GM18511 (cell line): Measurements from ENCODE around the gene KCNH4.
"Not testable (repeated sequence)": the region's sequence is repeated elsewhere in the genome, so short reads cannot be mapped to it uniquely, and the experiment has no call there.

Experiments used
- ATAC-seq: cut with Tn5 transposase; IDR thresholded peaks from one replicate; pipeline ENCODE4 v1.9.1; 2021; ENCODE audit warnings: mild to moderate bottlenecking, moderate library complexity; ENCODE audit not compliant: unreplicated experiment

KCNH4 gene

DNA sequence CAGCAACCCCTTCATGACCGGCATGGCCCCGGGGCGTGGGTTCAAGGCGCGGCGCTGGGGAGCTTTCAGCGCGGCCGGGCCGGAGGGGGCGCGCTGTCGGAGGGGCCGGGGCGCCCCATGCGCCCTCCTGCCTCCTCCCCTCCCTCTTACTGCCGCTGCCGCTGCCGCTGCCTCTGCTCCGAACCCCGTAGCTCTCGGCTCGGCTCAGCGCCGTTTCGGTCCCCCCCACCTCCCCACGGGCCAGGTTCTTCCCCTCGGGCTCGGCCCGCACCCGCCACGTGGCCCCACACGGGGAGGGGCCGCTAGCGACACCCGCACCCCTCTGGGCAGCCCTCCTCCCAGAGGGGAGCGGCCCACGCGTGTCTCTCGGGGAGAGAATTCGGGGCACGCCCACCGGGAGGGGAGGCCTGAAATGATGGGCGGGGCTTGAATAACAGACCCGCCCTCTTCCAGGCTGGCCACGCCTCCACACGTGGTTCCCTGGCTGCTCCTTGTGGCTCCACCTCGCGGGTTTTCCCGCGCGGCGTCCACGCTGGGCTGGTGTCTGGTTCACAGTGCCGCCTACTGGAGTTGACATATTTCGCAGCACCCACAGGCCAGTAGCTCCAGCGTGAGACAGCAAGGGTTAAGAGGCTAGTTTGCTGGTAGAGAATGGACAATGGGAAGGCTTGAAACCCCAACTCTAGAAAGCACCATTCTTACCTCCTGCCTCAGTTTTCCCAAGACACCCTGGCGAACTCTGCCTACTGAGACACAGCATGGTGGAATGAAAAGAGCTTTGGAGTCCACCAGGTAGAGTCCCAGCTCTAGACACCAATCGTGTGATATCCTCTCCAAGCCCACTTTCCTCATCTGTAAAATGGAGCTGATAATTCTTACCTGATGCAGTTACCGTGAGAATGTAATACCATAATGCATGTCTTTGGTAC, at the start of gene KCNH4:
TSS of gene KCNH4 (minus strand) at position 221 of the 929 bp plus-strand sequence. CDS start at position 24, 197 bp downstream.
- peak; percentile 43 for ATAC-seq

DNA sequence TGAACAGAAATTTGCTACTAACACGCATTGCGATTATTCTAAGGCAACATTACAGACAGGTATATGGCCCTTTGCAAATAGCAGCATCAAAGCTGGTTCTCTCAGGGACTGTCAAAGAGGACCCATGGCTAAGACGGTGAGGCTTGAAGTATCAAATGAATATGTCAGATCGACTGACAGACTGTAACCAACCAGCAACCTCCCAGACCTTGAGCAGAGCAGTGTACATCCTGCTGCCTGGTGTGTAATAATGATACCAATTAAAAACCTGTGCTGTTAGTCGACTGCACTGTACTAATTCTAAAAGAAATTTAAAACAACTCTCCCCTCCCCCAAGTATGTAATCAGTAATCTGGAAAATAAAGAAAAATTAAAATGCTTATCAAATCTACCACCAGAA, 49.3 kb upstream of the KCNH4 start:
- ATAC-seq: no peak

DNA sequence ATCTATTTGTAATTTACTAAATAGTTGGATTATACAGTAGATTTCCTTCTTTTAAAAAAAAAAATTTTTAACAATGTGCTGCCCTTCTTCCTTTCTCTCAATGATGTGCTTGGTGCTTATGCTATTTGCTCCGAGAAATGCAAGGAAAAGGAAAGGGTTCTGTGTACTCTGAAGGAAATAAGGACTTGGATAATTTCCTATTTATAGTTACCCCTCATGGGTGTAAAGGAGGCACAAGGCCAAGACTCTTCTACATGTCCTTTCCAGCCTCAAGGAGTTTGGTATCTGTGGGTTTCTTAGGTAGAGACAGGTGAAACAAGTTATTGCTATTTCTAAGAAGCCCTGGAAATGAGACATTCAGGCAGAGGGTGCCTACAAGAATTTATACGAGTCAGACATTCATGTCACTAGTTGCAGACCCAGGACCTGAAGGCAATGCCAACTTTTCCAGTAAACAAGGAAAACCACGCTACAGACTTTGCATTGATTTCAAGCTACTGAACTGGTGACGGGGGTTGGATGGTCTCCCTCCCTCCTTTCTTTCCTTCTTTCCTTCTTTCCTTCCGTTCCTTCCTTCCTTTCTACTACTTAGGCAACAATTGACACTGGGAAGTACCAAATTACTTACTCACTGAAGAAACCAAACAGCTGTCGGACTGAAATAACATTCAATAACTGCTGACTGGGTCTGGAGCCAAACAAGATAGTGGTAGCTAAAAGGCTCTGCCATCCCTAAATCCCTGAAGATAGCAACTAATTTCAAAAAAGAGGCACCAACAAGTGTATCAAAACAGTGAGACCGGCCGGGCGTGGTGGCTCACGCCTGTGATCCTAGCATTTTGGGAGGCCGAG, 47.1 kb upstream of the KCNH4 start:
- ATAC-seq: no peak

DNA sequence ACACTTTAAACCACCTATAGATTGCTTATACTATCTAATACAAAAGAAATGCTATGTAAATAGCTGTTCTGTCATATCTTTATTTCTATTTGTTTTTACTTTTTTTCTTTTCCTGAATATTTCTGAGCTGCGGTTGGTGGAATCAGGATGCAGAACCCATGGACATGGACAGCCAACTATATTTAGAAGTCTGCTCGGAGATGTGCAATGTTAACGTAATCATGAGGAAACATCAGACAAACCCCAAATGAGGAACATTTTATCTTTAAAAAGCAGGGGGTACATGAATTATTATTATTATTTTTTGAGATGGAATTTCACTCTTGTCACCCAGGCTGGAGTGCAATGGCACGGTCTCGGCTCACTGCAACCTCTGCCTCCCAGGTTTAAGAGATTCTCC, 44.7 kb upstream of the KCNH4 start:
- ATAC-seq: no peak

DNA sequence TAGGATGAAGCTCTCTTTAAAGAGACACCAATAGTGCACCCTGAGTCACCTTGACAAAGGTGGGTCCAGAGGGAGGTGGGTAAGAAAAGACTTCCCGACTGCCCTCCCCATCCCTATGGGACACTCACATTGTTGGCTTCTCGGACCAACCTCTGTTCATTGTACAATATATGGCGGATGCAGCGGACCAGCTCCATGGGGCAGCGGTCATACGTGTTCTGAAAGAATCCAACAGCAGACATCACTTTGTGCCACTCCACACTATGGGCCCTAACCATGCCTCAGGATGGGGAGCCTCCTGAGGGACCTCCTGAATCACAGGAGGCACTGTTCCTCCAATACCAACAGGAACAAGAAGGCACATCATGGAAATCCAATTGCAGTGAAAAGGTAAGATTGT, 43.7 kb upstream of the KCNH4 start:
- ATAC-seq: no peak

DNA sequence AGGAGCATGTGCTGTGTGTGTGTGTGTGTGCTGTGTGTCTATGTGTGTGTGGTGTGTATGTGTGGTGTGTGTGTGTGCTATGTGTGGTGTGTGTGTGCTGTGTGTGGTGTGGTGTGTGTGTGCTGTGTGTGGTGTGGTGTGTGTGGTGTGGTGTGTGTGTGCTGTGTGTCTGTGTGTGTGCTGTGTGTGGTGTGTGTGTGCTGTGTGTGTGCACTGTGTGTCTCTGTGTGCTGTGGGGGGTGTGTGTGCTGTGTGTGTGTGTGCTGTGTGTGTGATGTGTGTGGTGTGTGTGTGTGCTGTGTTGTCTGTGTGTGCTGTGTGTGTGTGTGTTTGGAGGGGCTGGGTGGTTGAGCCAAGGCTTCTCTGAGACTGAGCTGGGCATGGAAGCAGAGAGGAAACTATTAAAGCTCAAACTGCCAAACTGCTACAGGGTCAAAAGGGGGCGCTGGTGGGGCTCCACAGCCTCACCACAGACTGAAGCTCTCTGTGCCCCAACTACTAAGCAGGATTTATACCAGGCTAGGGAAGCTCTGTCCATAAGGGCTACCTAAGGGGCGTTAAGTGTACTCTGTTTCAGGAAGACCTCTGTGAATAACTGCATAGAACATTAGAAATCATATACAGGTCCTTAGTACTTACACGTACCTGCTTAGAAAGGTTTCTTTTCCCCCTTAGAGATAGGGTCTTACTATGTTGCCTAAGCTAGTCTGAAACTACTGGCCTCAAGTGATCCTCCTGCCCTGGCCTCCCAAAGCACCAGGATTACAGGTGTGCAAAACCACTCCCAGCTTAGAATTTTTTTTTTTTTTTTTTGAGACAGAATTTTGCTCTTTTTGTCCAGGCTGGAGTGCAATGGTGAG, 41.2 kb upstream of the KCNH4 start:
- ATAC-seq: no peak

DNA sequence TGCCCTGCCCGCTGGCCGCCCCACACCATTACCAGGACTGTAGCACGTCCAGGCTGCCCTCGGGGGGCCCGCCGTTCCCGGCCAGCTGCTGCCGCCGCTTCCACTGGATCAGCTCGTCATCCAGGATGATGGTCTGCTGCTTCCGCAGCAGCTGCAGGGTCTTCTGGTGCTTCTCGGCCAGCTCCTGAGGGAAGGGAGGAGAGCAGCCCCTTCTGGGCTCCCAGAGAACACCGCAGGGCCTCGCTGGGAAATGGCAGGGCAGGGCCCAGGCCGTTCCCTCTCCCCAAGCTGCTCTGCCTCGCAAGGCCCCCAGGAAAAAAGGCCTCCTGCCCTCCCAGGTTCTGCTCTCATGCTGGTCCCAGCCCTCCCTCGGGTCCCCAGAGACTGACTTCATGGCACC, 38.3 kb upstream of the KCNH4 start:
- not testable (repeated sequence) for ATAC-seq

DNA sequence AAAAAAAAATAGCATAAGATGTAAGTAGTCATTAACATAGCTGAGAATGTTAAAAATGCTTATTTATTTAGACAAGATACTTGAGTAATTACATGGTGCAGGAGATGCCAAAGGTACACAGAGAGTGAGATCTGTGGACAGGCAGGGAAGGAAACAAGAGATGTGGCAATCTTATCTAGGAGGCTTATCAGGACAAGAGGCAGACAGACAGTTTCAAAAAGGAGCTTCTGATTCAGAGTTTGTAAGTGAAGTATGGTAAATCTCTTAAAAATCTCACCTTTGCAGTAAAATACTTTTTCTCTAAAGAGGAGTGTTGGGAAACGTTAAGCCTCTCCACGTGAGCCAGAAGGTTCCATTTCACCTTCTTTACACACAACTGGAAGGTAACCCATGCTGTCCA, 33.2 kb upstream of the KCNH4 start:
- ATAC-seq: no peak

DNA sequence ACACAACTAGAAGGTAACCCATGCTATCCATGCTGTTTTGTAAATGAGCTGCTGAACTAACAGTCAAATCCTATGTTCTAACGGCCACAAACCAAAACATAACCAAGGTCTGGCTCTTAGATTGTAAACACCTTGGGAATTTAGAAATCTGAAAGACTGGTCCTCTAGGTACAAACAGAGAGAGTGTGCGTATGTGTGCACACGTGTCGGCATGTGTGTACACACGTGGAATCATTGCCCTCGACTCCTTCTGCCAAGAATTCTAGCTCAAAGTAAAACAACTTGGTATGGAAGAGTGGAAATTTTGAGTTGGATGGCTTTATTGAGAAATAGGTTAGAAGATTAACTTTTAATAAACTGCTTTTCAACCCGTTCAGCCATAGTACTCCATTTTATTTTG, 31.4 kb upstream of the KCNH4 start:
- no peak for ATAC-seq

DNA sequence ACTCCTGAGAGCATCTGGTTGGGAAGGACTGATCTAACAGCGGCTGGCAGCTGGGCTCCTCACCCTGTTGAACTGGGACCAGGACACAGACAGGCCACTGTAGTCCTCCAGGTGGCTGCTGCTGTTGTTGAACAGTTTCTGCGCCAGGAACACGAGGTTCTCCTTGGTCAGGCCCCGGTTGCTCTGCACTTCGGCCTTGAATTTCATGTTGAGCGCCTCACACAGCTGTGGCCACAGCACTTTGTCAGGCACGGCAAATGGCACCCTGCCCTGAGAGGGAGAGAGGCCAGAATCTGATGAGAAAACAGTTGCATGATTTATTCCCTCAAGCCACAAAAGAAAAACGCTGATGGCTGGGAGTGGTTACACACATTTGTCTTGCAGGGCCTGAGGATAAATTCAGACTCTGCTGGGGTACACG, 31.0 kb upstream of the KCNH4 start:
- not testable (repeated sequence) for ATAC-seq

DNA sequence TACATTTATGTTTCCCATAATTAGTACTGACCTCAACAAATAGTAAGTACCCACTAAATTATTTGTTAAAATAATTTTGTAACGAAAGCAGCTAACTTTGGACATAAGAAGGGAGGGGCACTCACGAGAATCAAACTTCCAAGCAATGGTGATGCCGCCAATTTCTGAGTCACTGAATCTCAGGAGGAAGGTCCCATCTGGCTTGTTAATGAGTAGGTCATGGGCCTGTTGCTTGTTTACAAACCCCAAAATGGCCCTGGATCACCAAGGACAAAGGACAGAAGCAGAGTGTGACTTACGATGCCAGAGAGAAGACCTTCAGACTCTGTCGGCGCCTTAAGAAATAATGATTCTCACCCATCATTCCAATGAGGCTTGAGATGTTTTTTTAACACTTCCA, 29.1 kb upstream of the KCNH4 start:
- ATAC-seq: no peak

DNA sequence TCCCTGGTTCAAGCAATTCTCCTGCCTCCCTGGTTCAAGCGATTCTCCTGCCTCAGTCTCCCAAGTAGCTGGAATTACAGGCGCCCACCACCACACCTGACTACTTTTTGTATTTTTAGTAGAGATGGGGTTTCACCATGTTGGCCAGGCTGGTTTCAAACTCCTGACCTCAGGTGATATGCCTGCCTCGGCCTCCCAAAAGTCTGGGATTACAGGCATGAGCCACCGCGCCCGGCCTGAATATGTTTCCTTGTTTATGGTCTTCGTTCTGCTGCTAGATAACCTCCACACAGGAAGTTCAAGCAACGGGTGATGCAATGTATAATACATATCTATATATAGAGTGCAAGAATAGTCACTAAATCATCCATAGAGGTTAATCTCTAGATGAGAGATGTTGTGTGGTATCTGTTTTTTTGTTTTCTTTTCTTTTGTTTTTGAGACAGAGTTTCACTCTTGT, 25.2 kb upstream of the KCNH4 start:
- ATAC-seq: not testable (repeated sequence)

DNA sequence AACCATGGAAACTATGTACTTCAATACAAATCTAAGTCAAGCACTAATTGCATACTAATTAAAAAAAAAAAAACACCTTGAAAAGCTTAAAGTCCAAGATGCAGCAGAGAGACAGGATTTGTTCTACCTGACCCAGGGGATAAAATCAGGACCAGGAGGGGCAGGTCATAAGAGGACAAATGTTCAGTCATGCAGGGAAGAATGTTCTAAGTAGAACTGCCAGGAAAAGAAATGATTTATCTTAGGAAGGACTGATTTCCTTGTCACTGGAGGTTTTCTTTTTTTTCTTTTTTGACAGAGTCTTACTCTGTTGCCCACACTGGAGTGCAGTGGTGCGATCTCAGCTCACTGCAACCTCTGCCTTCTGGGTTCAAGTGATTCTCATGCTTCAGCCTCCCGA, 22.4 kb upstream of the KCNH4 start:
- ATAC-seq: no peak

DNA sequence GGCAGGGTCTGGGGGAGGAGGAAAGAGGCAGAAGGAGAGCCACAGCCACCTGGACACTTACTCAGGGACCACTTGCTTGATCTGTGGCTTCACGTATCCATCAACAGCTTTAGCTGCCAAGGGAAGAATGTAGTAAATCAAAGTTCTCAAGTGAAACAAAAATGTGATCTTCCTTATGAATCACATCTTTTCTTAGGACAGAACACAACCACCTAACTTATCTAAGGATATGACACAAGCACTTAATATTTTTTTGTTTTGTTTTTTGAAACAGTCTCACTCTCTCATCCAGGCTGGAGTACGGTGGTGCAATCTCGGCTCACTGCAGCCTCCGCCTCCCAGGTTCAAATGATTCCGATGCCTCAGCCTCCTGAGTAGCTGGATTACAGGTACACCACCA, 21.8 kb upstream of the KCNH4 start:
- ATAC-seq: no peak

DNA sequence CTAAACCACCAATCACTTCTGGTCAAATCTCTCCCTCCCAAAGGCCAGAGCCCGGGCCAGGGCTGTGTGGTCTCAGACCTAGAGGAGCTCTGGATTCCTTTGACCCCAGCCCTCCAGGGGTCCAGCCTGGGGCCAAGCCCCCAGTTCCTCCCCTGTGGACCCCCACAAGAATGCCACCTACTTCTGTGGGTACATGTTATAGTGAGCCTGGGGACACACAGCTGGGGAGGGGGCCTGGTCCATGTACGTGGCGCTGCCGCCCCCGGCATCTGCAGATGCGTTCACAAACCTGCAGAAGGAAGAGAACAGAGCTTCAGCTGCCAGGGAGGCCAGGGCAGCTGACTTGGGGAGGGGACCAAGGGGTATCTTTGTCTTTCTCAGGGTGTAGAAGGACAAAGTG, 21.2 kb upstream of the KCNH4 start:
- ATAC-seq: no peak

DNA sequence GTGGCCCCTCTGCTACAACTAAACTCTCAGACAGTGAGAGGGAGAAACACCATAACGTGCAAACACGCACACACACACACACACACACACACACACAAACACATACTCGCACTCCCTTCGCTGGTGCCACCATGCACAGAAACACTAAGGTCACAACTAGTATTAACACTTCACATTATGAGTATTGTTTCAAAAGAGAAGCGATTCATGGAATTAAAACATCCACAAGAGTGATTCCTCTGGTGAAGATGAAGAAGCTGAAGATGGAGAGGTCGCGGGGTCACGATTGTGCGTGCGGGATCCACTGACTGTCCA, 20.5 kb upstream of the KCNH4 start:
- no peak for ATAC-seq

DNA sequence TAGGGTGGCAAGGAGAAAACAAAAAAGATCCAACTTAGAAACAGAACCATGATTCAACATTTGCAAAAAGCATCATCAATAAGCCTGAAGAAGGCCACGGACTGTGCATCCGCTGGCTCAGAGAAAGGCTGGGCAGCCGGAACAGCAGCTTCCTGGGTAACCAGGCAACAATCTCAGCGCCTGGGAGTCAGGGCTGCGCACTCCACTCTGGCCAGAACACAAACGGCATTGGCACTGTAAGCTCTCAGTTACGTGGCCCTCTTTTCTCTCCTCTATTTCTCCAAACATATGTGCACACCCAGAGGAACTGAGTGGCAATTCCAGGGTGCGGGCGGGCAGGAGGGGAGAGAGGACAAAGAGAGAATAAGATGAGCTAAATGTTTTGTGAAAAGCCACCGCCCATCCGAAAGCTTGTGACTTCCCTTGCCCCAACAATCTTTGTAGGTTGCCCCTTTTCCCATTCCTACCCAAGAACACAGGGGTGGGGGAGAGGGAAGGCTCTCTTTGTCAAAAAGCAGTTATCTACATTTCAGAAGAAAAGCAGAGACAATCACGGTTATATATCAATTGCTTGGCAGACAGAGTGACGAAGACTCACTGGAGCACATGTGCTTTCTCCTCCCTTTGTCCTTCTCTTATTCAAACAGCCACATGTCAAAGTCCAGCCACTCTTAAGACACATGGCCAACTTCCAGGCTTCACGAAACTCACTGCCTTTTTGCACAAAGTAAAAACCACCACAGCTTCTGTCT, 19.9 kb upstream of the KCNH4 start:
- ATAC-seq: no peak

DNA sequence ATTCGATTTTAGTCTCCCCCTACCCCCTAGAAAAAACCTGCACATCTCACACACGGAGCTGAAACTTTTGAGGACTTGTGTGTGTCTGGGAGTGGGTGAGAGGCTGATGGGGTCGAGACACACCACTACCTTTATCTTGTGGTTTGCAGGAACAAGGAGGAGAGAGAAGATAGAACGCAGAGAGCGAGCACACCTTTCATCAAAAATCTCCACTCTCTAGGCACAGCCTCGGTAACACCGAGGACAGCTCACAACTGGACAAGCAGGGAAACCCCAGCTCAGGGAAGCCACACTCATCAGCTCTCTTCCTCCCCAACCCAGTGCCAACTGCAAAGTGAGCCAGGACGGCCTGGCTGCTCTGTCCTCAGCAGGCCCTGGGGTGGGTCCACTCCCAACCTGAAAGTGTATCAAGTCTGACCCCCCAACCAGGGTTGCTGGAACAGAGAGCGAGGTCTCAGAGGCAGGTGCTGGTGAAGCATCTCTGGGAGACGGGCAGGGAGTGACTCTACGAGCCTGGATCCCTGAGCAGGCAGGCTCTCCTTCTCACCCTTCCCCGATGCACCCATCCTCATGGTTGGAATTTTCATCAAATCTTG, 18.6 kb upstream of the KCNH4 start:
- no peak for ATAC-seq

DNA sequence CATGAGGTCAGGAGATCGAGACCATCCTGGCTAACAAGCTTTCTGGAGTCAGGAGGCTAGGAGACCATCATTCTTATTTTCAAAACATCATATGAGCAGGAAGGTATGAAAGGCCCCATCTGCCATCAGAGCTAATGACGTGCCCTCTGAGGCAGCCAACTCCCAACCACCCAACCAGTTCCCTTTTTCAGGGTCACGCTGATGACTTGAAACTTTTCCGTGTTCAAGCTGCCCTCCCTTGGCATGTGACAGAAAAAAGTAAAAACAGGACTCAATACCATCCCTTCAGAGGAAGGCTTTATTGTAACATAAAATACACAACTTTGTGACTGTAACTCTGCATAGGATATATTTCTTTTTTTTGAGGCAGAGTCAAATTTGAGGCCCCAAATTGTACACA, 18.0 kb upstream of the KCNH4 start:
- no peak for ATAC-seq
